Heart left ventricle (tissue), 13 donors: ENCODE data around the gene CACNA1E.

ENCODE experiments used
- POLR2A ChIP-seq, 2 donors: fragments of 450-650 bp; IDR thresholded peaks; one replicate each; pipeline ENCODE4 v1.6.1; 2017; ENCODE audit warnings: antibody characterized with exemption in 2 of 2, mild to moderate bottlenecking in 2 of 2, moderate library complexity in 2 of 2
- TF ChIP-seq, protein P1 (sequence below), 12 donors: fragments of 200-600 bp; sonication (generic) in 4 of 12; IDR thresholded peaks; one replicate each; pipeline versions ENCODE4 v1.5.0 to v1.8.0; 2018 to 2022; ENCODE audit warnings: antibody characterized with exemption in 12 of 12, mild to moderate bottlenecking in 5 of 12
- donor health status: ischemic (EF 13 %, LVEDD 7.1; RV severe dilation, severe dysfunction).
- donor health status: DM: no; HTN: yes; CAD: no.
- donor health status: DM: no; HTN: no; CAD: no.
- donor health status: ischemic (EF 25% LVEDD 6.9; RV normal size, moderate dysfunction).
- donor health status: ischemic (EF 25% LVEDD 5.7; RV mildly dilated, moderate dysfunction).
- donor health status: ischemic (EF 35%, LVEDD 5.7; RV mildly dilated, moderate dysfunction).
- donor health status: nonischemic (EF 11% LVEDD 7.7; RV severe dilation, severe dysfunction).
- donor health status: DM: yes; HTN: yes; CAD: no.
- donor health status: PGD.
- donor health status: ischemic (EF 29% LVEDD 5.4; RV normal size, mild dysfunction).
- donor health status: nonischemic (EF 23%, LVEDD 6.1; RV moderate dilation, normal function).

DNA sequence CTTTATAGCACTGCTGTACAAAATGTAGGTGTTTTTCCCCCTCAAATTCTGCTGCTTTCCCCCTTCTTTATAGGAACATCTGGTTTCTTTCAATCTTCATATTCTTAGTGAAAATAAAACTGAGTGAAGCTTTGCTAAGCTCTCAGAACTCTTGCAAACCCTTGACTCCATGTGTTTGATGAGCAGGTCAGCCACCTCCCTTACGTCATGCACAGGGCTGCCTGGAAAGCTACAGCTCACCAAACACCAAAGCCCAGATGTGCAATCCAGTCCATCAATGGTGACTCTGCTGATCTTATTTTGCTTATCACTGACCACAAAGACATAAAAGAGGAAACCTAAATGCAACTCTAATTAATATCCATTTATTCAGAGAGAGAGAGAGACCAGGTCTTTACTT lies 5.5 kb downstream of the CACNA1E start:
- no peak for TF ChIP-seq POLR2A (IDR thresholded peaks at IDR 0.05)
- TF ChIP-seq, protein P1, sequence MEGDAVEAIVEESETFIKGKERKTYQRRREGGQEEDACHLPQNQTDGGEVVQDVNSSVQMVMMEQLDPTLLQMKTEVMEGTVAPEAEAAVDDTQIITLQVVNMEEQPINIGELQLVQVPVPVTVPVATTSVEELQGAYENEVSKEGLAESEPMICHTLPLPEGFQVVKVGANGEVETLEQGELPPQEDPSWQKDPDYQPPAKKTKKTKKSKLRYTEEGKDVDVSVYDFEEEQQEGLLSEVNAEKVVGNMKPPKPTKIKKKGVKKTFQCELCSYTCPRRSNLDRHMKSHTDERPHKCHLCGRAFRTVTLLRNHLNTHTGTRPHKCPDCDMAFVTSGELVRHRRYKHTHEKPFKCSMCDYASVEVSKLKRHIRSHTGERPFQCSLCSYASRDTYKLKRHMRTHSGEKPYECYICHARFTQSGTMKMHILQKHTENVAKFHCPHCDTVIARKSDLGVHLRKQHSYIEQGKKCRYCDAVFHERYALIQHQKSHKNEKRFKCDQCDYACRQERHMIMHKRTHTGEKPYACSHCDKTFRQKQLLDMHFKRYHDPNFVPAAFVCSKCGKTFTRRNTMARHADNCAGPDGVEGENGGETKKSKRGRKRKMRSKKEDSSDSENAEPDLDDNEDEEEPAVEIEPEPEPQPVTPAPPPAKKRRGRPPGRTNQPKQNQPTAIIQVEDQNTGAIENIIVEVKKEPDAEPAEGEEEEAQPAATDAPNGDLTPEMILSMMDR (IDR thresholded peaks at IDR 0.05) = no peak
